AG09309 (cell line): ENCODE data around the gene TPK1.

ENCODE experiments used
- DNase-seq: peaks from one replicate; pipeline ENCODE4 v3.0.0-alpha.2; 2010; ENCODE audit warnings: low read depth
- H3K4me3 ChIP-seq: 2 replicates; pipeline ENCODE4 v1.5.1; 2011; ENCODE audit warnings: mild to moderate bottlenecking, low read depth, low read length, moderate library complexity; ENCODE audit not compliant: control insufficient read depth
- CTCF ChIP-seq: IDR thresholded peaks from 2 replicates; pipeline ENCODE4 v1.5.1; 2011; ENCODE audit warnings: mild to moderate bottlenecking, low read depth, low read length, inconsistent platforms; ENCODE audit not compliant: insufficient read depth, control insufficient read depth; ENCODE audit errors: missing control alignments

TPK1 gene

DNA sequence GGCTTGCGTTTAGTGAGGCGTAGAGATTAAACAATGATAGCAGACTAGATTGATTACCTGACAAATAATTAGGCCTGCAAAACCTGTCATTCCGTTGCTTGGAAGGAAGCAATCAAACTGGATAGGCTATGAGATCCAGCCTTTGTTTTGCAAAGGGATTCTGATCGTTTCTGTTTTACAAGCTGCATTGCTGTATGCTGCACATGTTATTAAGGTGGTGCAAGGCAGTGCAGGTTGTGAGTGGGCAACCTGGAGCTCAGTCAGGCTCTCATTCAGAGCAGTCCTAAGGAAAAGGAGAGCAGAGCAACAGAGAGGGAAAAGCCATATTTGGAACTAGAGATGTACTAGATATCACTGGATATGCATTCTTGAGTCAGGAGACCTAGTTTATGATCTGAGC lies 425.4 kb downstream of the TPK1 start:
- no peak for TF ChIP-seq CTCF
- DNase-seq: no peak
- H3K4me3 ChIP-seq: no peak overlapping the region

- TF ChIP-seq CTCF: no peak
- DNase-seq: no peak
- no peak overlapping the region for H3K4me3 ChIP-seq
Measured at GRCh38 chr7:144408121-144408520, 427.7 kb downstream of the TPK1 start.

DNA sequence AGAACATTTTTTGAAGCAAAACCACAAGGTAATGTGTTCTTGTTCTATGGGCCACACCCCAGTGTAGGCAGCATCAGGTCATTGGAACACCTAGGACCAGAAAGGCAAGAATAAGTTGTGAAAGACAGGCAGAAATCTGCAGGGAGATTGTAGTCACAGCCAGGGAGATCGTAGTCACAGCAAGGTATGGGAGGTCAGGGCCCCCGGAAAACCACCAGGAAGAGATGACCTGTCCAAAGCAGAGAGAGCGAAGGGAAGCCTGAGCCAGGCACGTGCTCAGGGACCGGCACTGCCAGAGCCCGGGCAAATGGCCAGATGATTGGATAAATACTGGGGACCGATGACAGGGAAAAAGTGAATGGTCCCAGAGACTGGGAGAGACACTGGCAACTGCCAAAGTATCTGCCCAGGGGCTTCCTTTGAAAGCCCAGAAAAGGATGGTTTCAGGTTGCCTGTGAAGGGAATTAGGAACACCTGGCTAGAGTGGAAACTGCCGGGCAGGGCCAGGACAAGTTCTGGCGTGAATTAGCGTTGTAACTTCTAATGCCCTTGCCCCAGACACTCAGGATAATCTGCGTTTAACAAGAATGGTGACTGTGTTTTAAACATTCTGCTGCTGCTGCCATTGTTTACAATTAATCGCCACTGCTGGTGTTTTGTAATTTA lies 428.5 kb downstream of the TPK1 start:
- H3K4me3 ChIP-seq: no peak overlapping the region
- TF ChIP-seq CTCF: no peak
- no peak for DNase-seq

DNA sequence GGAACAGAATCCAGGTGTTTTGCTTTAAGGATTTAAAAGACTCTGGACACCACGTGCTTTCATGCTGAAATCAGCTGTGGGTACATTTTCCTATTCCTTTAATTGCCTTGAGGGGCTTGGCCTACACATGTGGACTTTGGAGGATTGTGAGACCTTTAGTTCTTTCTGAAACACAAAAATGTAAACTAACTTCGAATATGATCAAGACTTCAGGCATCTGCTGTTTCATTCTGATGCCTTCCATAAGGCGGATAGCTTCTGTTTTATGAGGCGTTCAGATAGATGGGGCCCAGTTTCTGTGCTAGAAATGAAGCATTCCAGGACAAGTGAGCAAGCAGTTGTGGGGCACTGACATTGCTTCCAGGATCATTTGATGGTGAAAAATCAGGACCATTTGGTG lies 430.9 kb downstream of the TPK1 start:
- DNase-seq: no peak
- no peak for TF ChIP-seq CTCF

GRCh38 chr7:144403649-144404061 lies 432.2 kb downstream of the TPK1 start, which contains the start of gene NOBOX:
Gene NOBOX, minus strand, starts transcription at chr7:144403693.
- TF ChIP-seq CTCF: no peak
- no peak for DNase-seq
- H3K4me3 ChIP-seq: no peak within 1 kb of the TSS

More for the DNA sequence above, 430.9 kb downstream of the TPK1 start:
- H3K4me3 ChIP-seq: no peak overlapping the region

GRCh38 chr7:144403102-144403501 lies 432.8 kb downstream of the TPK1 start:
- no peak for TF ChIP-seq CTCF
- DNase-seq: no peak

More at GRCh38 chr7:144403102-144403501, 432.8 kb downstream of the TPK1 start:
- H3K4me3 ChIP-seq: no peak overlapping the region
